ENCODE data around the gene HTT. TPM values are rescaled to one million over a fixed set of nuclear protein-coding genes. Genes with fewer than 3 reads are reported as not detected.

The HTT gene
- total and polyA plus RNA-seq, 2 of the 8 experiments (the other 6 are each of a cell fraction or from before 2014, with no cell fraction given) = 24.0 to 71.0 TPM

GRCh38 chr4:3189459-3189858 is 115.0 kb downstream of the HTT start:
- H3K4me1 ChIP-seq (replicated peaks in 1 of 4; ENCODE audit: control insufficient read depth in 3 of 4, insufficient read depth in 4 of 4, low read length in 3 of 4) = no peaks in the 10 kb centered on the region
- H2BK15ac ChIP-seq (ENCODE audit: low read length) = no peak overlapping the region
- no peak overlapping the region for H3K4me3 ChIP-seq (ENCODE audit: extremely low read depth in 1 of 4, insufficient read depth in 2 of 4, low read depth in 3 of 4, low read length in 4 of 4)
- H2AK5ac ChIP-seq (ENCODE audit: low read depth, low read length) = no peak overlapping the region
- H3K27me3 ChIP-seq (replicated peaks in 1 of 4; ENCODE audit: control insufficient read depth in 3 of 4, extremely low read depth in 1 of 4, insufficient read depth in 3 of 4, low read length in 3 of 4) = no peaks in the 10 kb centered on the region
- no peak overlapping the region for H4K5ac ChIP-seq (ENCODE audit: insufficient read length, low read depth, low read length)
- H3K9ac ChIP-seq (replicated peaks in 1 of 4; ENCODE audit: extremely low read depth in 1 of 4, low read depth in 3 of 4, low read length in 3 of 4) = no peak overlapping the region
- H3K14ac ChIP-seq (ENCODE audit: insufficient read length) = no peak overlapping the region
- no peak overlapping the region for H3K4ac ChIP-seq (replicated peaks; ENCODE audit: insufficient read length, low read depth, low read length)
- no peak overlapping the region for H2BK12ac ChIP-seq (ENCODE audit: low read depth, low read length)
- H3K23me2 ChIP-seq (ENCODE audit: low read depth, low read length) = no peaks in the 10 kb centered on the region; the same call in 1 of the 2 replicates
- ChIA-PET POLR2A (ENCODE audit: partially characterized antibody) (interaction anchor here (1.1 kb wide), 1 partner anchor 10 kb away, joined by 3 read pairs; no protein-coding TSS in a partner anchor), CTCF (ENCODE audit: partially characterized antibody) (interaction anchor here (1.6 kb wide), 1 partner anchor 40 kb away, joined by 3 read pairs; no protein-coding TSS in a partner anchor)
- no peak overlapping the region for H4K8ac ChIP-seq (ENCODE audit: extremely low read depth, insufficient read depth, low read length)
- no peaks in the 10 kb centered on the region for H3K79me2 ChIP-seq (ENCODE audit: control insufficient read depth in 1 of 2, insufficient read depth in 2 of 2, low read length in 2 of 2)
- H3K9me3 ChIP-seq (ENCODE audit: insufficient read depth in 2 of 2, low read depth in 1 of 2, low read length in 1 of 2) = no peaks in the 10 kb centered on the region
- DNase-seq (ENCODE audit: low read depth in 1 of 2, low spot score in 2 of 2) (no peak), FAIRE-seq (no peak)
- H2BK120ac ChIP-seq (replicated peaks; ENCODE audit: low read depth, low read length) = no peak overlapping the region
- H4K20me1 ChIP-seq (replicated peaks in 1 of 2; ENCODE audit: control insufficient read depth in 1 of 2, insufficient read depth in 2 of 2, low read length in 2 of 2) = peaks cover under 1 to 6% of the 10 kb centered on the region in 2 experiments
- TF ChIP-seq RFX5 (IDR thresholded peaks at IDR 0.05; ENCODE audit: borderline replicate concordance, low read depth, low read length) (no peak), CEBPB (IDR thresholded peaks at IDR 0.05; ENCODE audit: low read depth, low read length) (no peak), SP1 (IDR thresholded peaks at IDR 0.05; ENCODE audit: low read depth, low read length) (no peak), TBP (IDR thresholded peaks at IDR 0.05; ENCODE audit: low read depth, low read length) (no peak), CHD1 (IDR thresholded peaks at IDR 0.05; ENCODE audit: low read depth, low read length) (no peak), SRF (IDR thresholded peaks at IDR 0.05; ENCODE audit: low read depth, low read length) (no peak), KDM1A (IDR thresholded peaks at IDR 0.05; ENCODE audit: borderline replicate concordance, low read length) (no peak), RAD21 (IDR thresholded peaks at IDR 0.05 in 1 of 2, conservative IDR thresholded peaks at IDR 0.05 in 1 of 2; ENCODE audit: low read depth in 2 of 2, low read length in 2 of 2) (no peak), EP300 (IDR thresholded peaks at IDR 0.05; ENCODE audit: borderline replicate concordance in 1 of 2, low read depth in 2 of 2, low read length in 2 of 2) (no peak), TEAD4 (IDR thresholded peaks at IDR 0.05; ENCODE audit: low read depth, low read length) (no peak), JUND (IDR thresholded peaks at IDR 0.05; ENCODE audit: low read length) (no peak)
- TF ChIP-seq, protein P1, sequence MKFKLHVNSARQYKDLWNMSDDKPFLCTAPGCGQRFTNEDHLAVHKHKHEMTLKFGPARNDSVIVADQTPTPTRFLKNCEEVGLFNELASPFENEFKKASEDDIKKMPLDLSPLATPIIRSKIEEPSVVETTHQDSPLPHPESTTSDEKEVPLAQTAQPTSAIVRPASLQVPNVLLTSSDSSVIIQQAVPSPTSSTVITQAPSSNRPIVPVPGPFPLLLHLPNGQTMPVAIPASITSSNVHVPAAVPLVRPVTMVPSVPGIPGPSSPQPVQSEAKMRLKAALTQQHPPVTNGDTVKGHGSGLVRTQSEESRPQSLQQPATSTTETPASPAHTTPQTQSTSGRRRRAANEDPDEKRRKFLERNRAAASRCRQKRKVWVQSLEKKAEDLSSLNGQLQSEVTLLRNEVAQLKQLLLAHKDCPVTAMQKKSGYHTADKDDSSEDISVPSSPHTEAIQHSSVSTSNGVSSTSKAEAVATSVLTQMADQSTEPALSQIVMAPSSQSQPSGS (IDR thresholded peaks at IDR 0.05; ENCODE audit: low read length) = no peak
- TF ChIP-seq, protein P2, sequence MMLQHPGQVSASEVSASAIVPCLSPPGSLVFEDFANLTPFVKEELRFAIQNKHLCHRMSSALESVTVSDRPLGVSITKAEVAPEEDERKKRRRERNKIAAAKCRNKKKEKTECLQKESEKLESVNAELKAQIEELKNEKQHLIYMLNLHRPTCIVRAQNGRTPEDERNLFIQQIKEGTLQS (IDR thresholded peaks at IDR 0.05; ENCODE audit: insufficient read depth, low read depth, low read length) = no peak
- H3K18ac ChIP-seq (ENCODE audit: extremely low read depth, low read length) = no peak overlapping the region
- H3K79me1 ChIP-seq (ENCODE audit: low read depth, low read length) = 0 out of 2 replicates have a peak, but pooled peaks cover 1% of the 10 kb centered on the region
- no peak overlapping the region for H2BK5ac ChIP-seq (ENCODE audit: low read depth, low read length)
- no peak overlapping the region for H3K27ac ChIP-seq (ENCODE audit: low read depth, low read length)
- H4K91ac ChIP-seq (replicated peaks; ENCODE audit: insufficient read length, low read length) = no peak overlapping the region
- no peak overlapping the region for H2AFZ ChIP-seq (ENCODE audit: low read length)
- no peak overlapping the region for H2BK20ac ChIP-seq (ENCODE audit: low read length)
- no peak overlapping the region for H3K23ac ChIP-seq (ENCODE audit: insufficient read length)
- no peak overlapping the region for H3K4me2 ChIP-seq (ENCODE audit: insufficient read depth in 1 of 2, low read depth in 2 of 2, low read length in 2 of 2)
- no peak overlapping the region for H3K56ac ChIP-seq (replicated peaks; ENCODE audit: insufficient read length, low read depth, low read length)
- H3K36me3 ChIP-seq (ENCODE audit: control insufficient read depth in 2 of 4, insufficient read depth in 4 of 4, low read length in 3 of 4) = peaks cover 15 to 36% (median 22%) of the 10 kb centered on the region in 4 experiments
